ENCODE measurements around the gene PUM1.
"Not testable (repeated sequence)": the region's sequence is repeated elsewhere in the genome, so short reads cannot be mapped to it uniquely, and the experiment has no call there.

The PUM1 gene

DNA sequence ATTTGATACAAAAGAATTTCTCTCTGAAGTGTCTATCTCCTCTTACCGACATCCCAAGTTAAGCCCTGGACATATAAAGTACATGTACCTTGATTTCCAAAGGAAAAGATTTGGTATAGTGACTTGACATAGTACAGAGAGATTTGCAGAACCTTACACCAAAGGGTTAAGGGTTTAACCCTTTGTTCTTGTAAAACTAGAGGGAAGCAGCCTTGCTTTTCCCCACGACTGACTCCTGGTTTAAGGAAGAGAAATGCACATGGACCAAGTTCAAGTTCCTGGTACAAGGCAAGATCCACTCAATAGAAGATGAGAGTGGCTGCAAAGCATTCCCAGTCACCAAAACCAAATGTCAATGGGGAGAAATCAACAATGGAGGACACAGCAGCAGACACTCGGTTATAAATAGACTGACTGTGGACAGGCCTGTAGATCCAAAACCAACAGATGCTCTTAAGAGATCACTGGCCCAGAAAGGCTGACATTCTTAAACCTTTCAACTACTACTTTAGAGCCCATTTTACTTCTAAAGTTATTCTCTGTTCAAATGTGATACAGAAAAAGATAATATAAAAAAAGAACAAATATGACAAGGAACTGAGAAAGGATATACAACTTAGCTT, 69.4 kb downstream of the PUM1 start:
- DNase-seq (ENCODE audit: low spot score), result no peak

DNA sequence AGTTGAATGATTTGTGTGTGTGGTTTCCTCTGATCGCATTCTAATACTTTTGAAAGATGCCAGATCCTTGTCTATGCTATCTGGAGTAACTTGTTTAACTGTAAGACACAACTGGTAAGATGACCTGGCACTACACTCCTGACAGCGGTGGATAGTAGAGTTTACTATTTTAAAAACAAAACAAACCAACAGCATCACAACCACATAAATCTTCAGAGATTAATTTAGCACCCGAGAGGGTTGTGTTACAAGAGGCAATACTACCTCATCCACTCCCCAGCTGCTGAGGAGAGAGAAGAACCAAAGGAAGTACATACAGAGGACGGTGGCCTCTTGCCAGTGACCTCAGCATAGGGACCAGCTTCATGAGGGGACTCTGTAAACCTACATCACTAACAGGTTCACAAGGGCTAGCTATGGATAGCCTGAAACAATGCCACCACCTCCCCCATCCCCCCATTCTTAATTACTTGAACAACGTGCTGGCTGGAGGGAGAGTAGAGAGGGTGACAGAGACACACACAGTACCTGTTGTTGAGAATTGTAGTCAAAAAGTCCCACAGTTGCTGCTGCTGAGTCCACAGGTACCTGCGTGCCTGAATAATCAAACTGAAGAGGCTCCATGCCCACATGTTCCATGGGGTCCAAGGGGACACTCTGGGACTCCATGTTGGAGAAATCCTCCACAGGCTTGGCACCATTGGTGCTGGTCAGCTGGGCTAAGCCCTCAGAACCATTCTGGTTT, 73.5 kb downstream of the PUM1 start:
- no peak for DNase-seq (ENCODE audit: low spot score)

DNA sequence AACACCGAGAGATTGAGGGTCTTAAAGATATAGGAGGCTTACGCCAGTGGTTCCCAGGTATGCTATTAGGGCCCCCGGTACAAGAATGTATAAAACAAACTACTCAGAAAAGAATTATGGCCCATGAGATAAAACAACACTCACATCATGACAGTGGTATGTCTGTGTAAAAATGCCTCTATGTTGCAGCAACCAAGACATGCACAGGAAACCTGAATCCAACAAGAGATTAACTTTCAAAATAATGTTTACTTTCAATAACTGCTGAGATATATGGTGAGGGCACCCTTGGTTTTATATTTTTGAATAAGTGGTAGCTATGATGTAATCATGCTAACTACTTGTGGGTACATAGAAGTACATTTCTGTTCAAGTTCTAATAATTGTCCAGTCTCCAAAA, 74.9 kb downstream of the PUM1 start:
- no peak for DNase-seq (ENCODE audit: low spot score)

DNA sequence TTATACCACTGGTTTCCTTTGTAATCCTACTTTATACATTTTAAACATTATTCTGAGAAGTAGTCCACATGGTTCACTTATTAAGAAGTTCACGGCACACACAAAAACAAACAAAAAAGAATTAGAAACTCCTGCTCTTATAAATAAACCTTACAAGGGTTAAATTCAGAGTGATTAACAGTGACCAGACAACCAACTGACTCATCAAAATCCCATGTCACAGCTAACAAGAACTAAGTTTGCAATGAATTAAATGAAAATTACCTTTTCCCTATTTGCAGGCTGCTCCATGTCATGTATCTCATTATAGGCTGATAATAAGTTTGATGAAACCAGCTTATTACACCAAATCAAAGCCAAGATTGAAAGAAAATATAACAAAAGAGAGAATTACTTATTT, 77.5 kb downstream of the PUM1 start:
- DNase-seq (ENCODE audit: low spot score), result no peak

GRCh38 chr1:30986755-30987154, 78.8 kb downstream of the PUM1 start:
- DNase-seq (ENCODE audit: low spot score), result no peak

DNA sequence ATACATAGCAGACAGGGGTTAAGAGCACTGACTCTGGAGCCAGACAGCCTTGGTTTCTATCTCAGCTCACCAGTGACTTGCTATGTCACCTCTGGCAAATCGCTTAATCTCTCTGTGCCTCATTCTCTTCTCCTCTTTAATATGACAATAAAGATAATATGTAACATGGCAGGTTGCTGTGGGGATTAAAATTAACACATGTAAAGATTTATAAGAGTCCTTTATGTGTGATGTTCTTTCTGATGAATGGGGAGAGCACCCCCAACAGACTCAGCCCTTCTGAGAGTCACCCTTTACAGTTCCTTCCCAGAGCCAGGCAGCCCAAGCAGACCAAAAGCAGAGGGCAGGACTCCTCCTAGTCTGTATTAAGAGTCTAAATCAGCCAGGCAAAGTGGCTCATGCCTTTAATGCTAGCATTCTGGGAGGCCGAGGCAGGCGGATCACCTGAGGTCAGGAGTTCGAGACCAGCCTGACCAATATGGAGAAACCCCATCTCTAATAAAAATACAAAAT, 80.5 kb downstream of the PUM1 start:
- DNase-seq (ENCODE audit: low spot score), result no peak

- no peak for DNase-seq (ENCODE audit: low spot score)
Observed at GRCh38 chr1:30984165-30984889, 81.2 kb downstream of the PUM1 start.

DNA sequence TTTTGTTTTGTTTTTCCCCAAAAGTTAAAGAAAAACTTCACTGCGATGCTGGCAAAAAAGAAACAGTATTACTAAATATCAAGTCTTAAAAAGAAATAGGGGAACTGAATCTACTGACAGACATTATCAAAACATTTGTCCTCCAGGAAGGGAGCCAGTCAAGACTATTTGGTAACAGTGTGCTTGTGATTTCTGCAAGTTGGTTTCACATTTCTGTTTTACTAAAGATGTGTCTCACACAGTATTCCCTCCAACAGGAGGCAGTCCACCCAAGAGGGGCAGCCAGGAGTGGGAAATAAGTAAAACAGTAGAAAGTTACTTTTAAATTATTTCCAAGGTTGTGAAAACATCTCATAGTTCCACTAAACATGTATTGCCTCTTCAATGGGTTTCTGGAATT, 82.6 kb downstream of the PUM1 start:
- DNase-seq (ENCODE audit: low spot score), result no peak

GRCh38 chr1:30982431-30982830, 83.1 kb downstream of the PUM1 start:
- DNase-seq (ENCODE audit: low spot score), result no peak

GRCh38 chr1:30981172-30981571, 84.3 kb downstream of the PUM1 start:
- no peak for DNase-seq (ENCODE audit: low spot score)

DNA sequence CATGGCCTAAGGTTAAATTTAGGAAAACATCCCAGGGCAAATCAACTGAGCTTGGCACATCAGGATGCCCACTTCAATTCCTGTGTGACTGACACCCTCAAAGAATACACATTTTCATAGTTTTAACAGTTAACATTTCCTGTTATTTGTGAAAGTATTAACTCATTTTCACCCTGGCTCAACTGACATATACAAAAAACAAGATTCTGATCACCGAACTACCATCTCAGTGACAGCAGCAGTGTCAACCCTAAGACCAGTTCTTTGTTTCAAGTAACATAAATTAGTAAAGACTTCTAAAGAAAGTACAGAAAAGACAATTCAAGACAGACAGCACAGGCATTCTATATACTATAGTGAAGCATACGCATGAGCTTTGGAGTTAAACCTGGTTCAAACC, 88.0 kb downstream of the PUM1 start:
- DNase-seq (ENCODE audit: low spot score), result no peak

DNA sequence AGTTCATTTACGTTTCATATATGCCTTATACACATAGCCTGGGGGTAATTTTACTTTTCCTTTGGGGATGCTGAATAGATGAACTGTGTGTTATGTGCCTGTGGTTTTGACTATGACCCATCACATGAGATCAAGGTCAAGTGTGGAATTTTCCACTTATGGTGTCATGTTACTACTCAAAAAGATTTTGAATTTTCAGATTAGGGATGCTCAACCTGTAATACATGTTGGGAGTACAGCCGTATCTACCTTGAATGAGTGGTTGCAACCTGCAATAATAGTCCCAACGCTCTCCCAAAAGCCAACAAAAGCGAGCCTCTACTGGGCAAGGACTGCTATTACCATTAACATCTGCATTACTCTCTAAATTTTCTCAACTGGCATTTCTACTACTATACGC, 88.4 kb downstream of the PUM1 start:
- peak; percentile 66 for DNase-seq (ENCODE audit: low spot score)

GRCh38 chr1:30976143-30976542, 89.4 kb downstream of the PUM1 start:
- no peak for DNase-seq (ENCODE audit: low spot score)

DNA sequence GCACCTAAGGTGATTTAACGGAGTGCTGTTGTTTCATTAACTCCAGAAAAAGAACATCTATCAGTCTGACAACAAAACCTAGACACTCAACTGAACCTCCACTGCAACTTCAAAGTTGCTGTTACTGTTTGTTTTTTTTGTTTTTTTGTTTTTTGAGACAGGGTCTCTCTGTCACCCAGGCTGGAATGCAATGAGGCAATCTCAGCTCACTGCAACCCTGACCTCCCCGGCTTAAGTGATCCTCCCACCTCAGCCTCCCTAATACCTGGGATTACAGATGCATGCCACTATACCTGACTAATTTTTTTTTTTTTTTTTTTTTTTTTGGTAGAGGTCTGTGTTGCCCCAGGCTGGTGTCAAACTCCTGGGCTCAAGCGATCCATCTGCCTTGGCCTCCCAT, 90.3 kb downstream of the PUM1 start:
- DNase-seq (ENCODE audit: low spot score), result no peak

GRCh38 chr1:30974536-30974935, 91.0 kb downstream of the PUM1 start:
- no peak for DNase-seq (ENCODE audit: low spot score)

- not testable (repeated sequence) for DNase-seq (ENCODE audit: low spot score)
Observed at GRCh38 chr1:30972349-30972748, 93.2 kb downstream of the PUM1 start.

- no peak for DNase-seq (ENCODE audit: low spot score)
Observed at GRCh38 chr1:30971496-30971895, 94.0 kb downstream of the PUM1 start.

- DNase-seq (ENCODE audit: low spot score), result no peak
Observed at GRCh38 chr1:30969903-30970302, 95.6 kb downstream of the PUM1 start.

DNA sequence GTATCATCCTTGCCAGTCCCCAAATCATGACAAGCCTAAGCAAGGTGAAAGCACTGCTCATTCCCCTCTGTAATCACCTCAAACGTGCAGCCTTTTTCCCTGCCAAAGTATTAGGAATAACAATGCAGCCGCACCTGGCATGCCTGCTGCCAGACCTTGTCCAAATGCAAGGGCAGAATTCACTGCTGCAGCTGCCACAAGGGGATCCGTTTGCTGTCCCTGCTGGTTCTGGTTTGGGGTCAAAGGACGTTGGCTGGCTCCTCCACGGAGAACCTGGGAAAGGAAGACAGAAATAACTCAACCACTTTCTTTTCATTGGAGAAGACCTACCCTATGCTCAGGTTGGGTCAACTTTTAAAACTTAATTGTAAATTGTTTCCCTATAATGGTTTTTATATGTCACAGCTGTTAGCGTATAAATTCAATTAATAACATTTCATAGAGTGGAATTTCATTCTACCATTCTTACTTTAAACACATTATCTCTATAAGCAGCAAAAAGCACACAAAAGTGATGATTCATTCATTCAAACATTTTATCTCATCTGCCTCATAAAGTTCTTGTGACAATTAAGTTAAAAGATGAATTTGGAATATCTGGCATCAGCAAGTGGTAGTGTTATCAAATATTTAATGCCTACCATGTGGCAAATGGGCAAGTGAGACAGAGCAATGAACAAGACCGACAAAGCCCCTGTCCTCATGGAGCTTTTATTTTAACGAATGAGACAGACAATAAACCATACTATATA, 97.1 kb downstream of the PUM1 start:
- no peak for DNase-seq (ENCODE audit: low spot score)

- peak; percentile 13 for DNase-seq (ENCODE audit: low spot score)
Observed at GRCh38 chr1:30966690-30967369, 98.7 kb downstream of the PUM1 start.

- no peak for DNase-seq (ENCODE audit: low spot score)
Observed at GRCh38 chr1:30965924-30966599, 99.5 kb downstream of the PUM1 start.

Data from COLO829 (cell line).